HepG2 (cell line): Measurements from ENCODE around the gene RNU1-2. TPM values are rescaled to one million over a fixed set of nuclear protein-coding genes. Genes with fewer than 3 reads are reported as not detected.
A peak's percentile ranks its signal among the peaks of the same experiment; 100 is the strongest.

ENCODE experiments used
- CHCHD3 ChIP-seq: sonication (generic); formaldehyde crosslinking; IDR thresholded peaks from 2 replicates; pipeline ENCODE4 v1.8.0; 2022; ENCODE audit warnings: mild to moderate bottlenecking, missing genetic modification reagents, moderate library complexity
- EED ChIP-seq: sonication (generic); formaldehyde crosslinking; IDR thresholded peaks from 2 replicates; pipeline ENCODE4 v1.5.0; 2020; ENCODE audit warnings: mild to moderate bottlenecking, missing genetic modification reagents
- JUND ChIP-seq: sonication (generic); formaldehyde crosslinking; IDR thresholded peaks from 2 replicates; pipeline ENCODE4 v1.8.0; 2022; ENCODE audit warnings: mild to moderate bottlenecking, missing genetic modification reagents
- KDM2A ChIP-seq: sonication (generic); formaldehyde crosslinking; IDR thresholded peaks from 2 replicates; pipeline ENCODE4 v1.4.0; 2020; ENCODE audit warnings: low read depth, missing genetic modification reagents, borderline replicate concordance
- KLF12 ChIP-seq: sonication (generic); formaldehyde crosslinking; IDR thresholded peaks from 2 replicates; pipeline ENCODE4 v1.4.0; 2020; ENCODE audit warnings: missing genetic modification reagents, borderline replicate concordance
- NONO ChIP-seq, 2 experiments: fragments of 450-650 bp in 1 of 2; sonication (generic) in 1 of 2; formaldehyde crosslinking in 1 of 2; IDR thresholded peaks in 1 of 2; conservative IDR thresholded peaks in 1 of 2; 2 replicates each; pipeline versions ENCODE4 v1.6.1 to v1.8.0; 2017 to 2022; ENCODE audit warnings: mild to moderate bottlenecking in 1 of 2, missing genetic modification reagents in 1 of 2, moderate library complexity in 1 of 2
- REL ChIP-seq: sonication (generic); formaldehyde crosslinking; conservative IDR thresholded peaks from 2 replicates; pipeline ENCODE4 v1.8.0; 2022; ENCODE audit warnings: mild to moderate bottlenecking, missing genetic modification reagents, moderate library complexity
- TP53 ChIP-seq: sonication (generic); formaldehyde crosslinking; conservative IDR thresholded peaks from 2 replicates; pipeline ENCODE4 v1.4.0; 2020; ENCODE audit warnings: missing genetic modification reagents
- ZBTB10 ChIP-seq: sonication (generic); formaldehyde crosslinking; IDR thresholded peaks from 2 replicates; pipeline ENCODE4 v1.4.0; 2020; ENCODE audit warnings: missing genetic modification reagents, borderline replicate concordance
- ZC3H13 ChIP-seq: sonication (generic); formaldehyde crosslinking; IDR thresholded peaks from 2 replicates; pipeline ENCODE4 v1.8.1; 2023; ENCODE audit warnings: mild to moderate bottlenecking, missing genetic modification reagents, moderate library complexity
- ZC3H4 ChIP-seq: sonication (generic); formaldehyde crosslinking; IDR thresholded peaks from 2 replicates; pipeline ENCODE4 v1.4.0; 2020; ENCODE audit warnings: missing genetic modification reagents, borderline replicate concordance
- ZNF646 ChIP-seq: sonication (generic); formaldehyde crosslinking; IDR thresholded peaks from 2 replicates; pipeline ENCODE4 v1.9.0; 2021; ENCODE audit warnings: mild to moderate bottlenecking, missing genetic modification reagents
- ZNF678 ChIP-seq: sonication (generic); formaldehyde crosslinking; IDR thresholded peaks from 2 replicates; pipeline ENCODE4 v1.4.0; 2020; ENCODE audit warnings: mild to moderate bottlenecking, missing genetic modification reagents
- polyA plus RNA-seq, 8 experiments: library from polyadenylated mRNA; depleted of rRNA in 3 of 8; stranded (reverse) in 7 of 8; unstranded in 1 of 8; fragments of >200 nt; fragmentation: Illumina TruSeq in 4 of 8; extraction: Trizol in 4 of 8; gene quantifications; 2 replicates each; pipeline versions ENCODE4 v1.2.1 to v1.2.3, GENCODE V29; 2011 to 2016; ENCODE audit warnings: low read depth in 4 of 8, missing spikeins in 1 of 8, mixed read lengths in 1 of 8; ENCODE audit not compliant: insufficient read depth in 1 of 8
- total RNA-seq, 5 experiments: library from RNA; depleted of rRNA; stranded (reverse); fragments of >200 nt; fragmentation: Illumina TruSeq; extraction: Trizol; gene quantifications; 2 replicates each; pipeline ENCODE4 v1.2.3, GENCODE V29; 2016; ENCODE audit warnings: low read depth in 1 of 5

The RNU1-2 gene
- total and polyA plus RNA-seq, 2 of the 13 experiments (the other 11 are each of a cell fraction or from before 2014, with no cell fraction given) = under 0.01 to 11,018 TPM

GRCh38 chr1:16904560-16905109 is 8.9 kb downstream of the RNU1-2 start (continued):
- TF ChIP-seq ZNF646 (CRISPR knock-in tag) (no peak), NONO (IDR thresholded peaks at IDR 0.05) (no peak), NONO (CRISPR knock-in tag; conservative IDR thresholded peaks at IDR 0.05) (peak; percentile 57; the same call in 1 of the 2 replicates), ZC3H4 (CRISPR knock-in tag) (no peak), ZC3H13 (CRISPR knock-in tag) (peak; percentile 69; the same call in 1 of the 2 replicates), ZBTB10 (CRISPR knock-in tag) (0 out of 2 replicates have a peak, but pooled peaks have one; percentile 33), CHCHD3 (CRISPR knock-in tag) (no peak), EED (CRISPR knock-in tag) (no peak), ZNF678 (CRISPR knock-in tag) (no peak), KLF12 (CRISPR knock-in tag) (peak; percentile 14; the same call in 1 of the 2 replicates), TP53 (no peak), REL (CRISPR knock-in tag) (0 out of 2 replicates have a peak, but pooled peaks have one; percentile 29), KDM2A (peak; percentile 15; the same call in 1 of the 2 replicates), JUND (0 out of 2 replicates have a peak, but pooled peaks have one; percentile 22)
